ENCODE measurements around the gene ZBTB34. TPM values are rescaled to one million over a fixed set of nuclear protein-coding genes. Genes with fewer than 3 reads are reported as not detected.

Gene ZBTB34
- total and polyA plus RNA-seq, 3 donors from 2014 or later: 6.2 to 14.6 (median 14.0) TPM

DNA sequence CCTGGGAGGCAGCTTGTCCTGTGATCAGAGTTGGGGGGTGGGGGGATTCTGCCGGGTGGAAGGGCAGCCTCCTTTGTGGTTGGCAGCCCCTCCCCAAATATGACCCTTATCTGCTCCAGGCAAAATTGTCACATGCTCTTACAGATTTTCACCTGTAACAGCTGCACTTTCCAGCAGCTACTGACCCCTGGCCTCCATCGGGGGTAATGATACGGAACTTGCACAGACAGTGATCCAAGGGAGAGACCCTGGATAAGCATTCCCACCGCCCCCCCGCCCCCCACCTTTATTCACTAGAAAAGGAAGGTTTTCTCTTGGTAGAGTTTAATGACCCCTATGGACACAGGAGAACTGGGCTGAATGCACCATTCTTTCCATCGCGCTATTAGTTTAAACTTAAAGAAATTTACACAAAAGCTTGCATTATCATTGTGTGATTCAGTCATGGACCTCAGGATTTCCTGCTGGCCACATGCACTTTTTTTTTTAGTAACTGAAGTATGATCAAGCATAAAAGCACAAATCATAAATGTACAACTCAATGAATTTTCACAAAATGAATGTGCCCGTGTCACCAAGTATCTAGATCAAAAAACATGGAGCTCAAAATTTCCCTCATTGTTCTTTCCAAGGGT lies 10.7 kb upstream of the ZBTB34 start:
- H3K4me1 ChIP-seq: no peaks in the 10 kb centered on the region
- DNase-seq: no peak
- H3K27me3 ChIP-seq: no peaks in the 10 kb centered on the region
- intact Hi-C loops (cut with DNase I; ENCODE audit: low total_unique reads): no loop called here
- no peak overlapping the region for H3K27ac ChIP-seq
- H3K4me3 ChIP-seq: no peak overlapping the region
- WGBS, 2 donors: 81 to 84% methylated on average over 8 of the region's 8 CpGs
- TF ChIP-seq POLR2A (IDR thresholded peaks at IDR 0.05) (no peak), CTCF (IDR thresholded peaks at IDR 0.05) (no peak)
- H3K9me3 ChIP-seq: no peaks in the 10 kb centered on the region
- H3K36me3 ChIP-seq (ENCODE audit: low read depth, missing control alignments): no peaks in the 10 kb centered on the region

GRCh38 chr9:126851286-126851880 lies 9.1 kb upstream of the ZBTB34 start:
- DNase-seq: no peak
- Histone ChIP-seq H3K27me3 (no peaks in the 10 kb centered on the region), H3K4me3 (no peak overlapping the region), H3K27ac (no peak overlapping the region), H3K4me1 (no peaks in the 10 kb centered on the region), H3K36me3 (ENCODE audit: low read depth, missing control alignments) (no peaks in the 10 kb centered on the region), H3K9me3 (no peaks in the 10 kb centered on the region)
- WGBS, 2 donors: 87% methylated on average over 6 of the region's 6 CpGs
- TF ChIP-seq CTCF (IDR thresholded peaks at IDR 0.05) (no peak), POLR2A (IDR thresholded peaks at IDR 0.05) (no peak)
- intact Hi-C loops (cut with DNase I; ENCODE audit: low total_unique reads): no loop called here

GRCh38 chr9:126852086-126852688 lies 8.3 kb upstream of the ZBTB34 start:
- no peak for DNase-seq
- Histone ChIP-seq H3K4me1 (no peaks in the 10 kb centered on the region), H3K4me3 (no peak overlapping the region), H3K36me3 (ENCODE audit: low read depth, missing control alignments) (no peaks in the 10 kb centered on the region), H3K27ac (no peak overlapping the region), H3K27me3 (no peaks in the 10 kb centered on the region), H3K9me3 (no peaks in the 10 kb centered on the region)
- WGBS, 2 donors: 33 to 40% methylated on average over 3 of the region's 3 CpGs
- TF ChIP-seq POLR2A (IDR thresholded peaks at IDR 0.05): no peak
- no peak for TF ChIP-seq CTCF (IDR thresholded peaks at IDR 0.05)
- intact Hi-C loops (cut with DNase I; ENCODE audit: low total_unique reads): no loop called here

GRCh38 chr9:126853667-126854066 lies 6.8 kb upstream of the ZBTB34 start:
- Histone ChIP-seq H3K4me1 (no peaks in the 10 kb centered on the region), H3K36me3 (ENCODE audit: low read depth, missing control alignments) (no peaks in the 10 kb centered on the region), H3K27me3 (no peaks in the 10 kb centered on the region), H3K27ac (no peak overlapping the region), H3K4me3 (no peak overlapping the region), H3K9me3 (no peaks in the 10 kb centered on the region)
- intact Hi-C loops (cut with DNase I; ENCODE audit: low total_unique reads): no loop called here
- no peak for DNase-seq
- TF ChIP-seq CTCF (IDR thresholded peaks at IDR 0.05): no peak
- no peak for TF ChIP-seq POLR2A (IDR thresholded peaks at IDR 0.05)
- WGBS, 2 donors: 90 to 95% methylated on average over 5 of the region's 5 CpGs
